ENCODE measurements around the gene KLF9. TPM values are rescaled to one million over a fixed set of nuclear protein-coding genes. Genes with fewer than 3 reads are reported as not detected.
"Not testable (repeated sequence)": the region's sequence is repeated elsewhere in the genome, so short reads cannot be mapped to it uniquely, and the experiment has no call there.

The KLF9 gene
- total RNA-seq, 1 donor from 2014 or later: 37.1 TPM

DNA sequence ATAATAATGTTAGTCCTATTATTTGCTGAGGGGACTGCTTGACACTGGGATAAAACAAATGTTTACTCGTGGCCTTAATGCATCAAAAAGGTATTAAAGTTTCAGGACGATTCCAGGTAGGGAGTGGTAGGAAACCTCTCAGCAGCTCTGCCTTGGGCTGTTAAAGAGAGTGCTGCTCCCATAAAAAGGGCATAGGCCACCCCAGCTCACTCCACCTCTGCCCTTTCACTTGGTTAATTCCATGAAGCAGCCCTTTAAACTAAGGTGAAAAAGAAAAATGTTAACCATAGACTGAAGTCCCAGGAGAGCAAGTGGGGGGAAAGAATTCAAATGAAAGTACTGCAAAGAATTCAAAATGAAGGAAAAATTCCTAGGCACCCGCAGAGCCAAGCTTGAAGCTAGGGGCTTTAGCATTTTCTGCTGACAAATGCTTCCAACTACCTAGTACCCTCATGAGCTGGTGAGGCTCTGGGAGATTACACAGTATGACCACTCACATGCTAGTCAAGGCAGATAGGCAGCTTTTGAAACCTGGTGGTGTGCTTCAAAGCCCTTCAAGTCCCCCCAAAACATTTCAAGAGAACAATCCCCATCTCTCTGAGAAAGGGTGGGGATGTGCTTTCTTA, 8.5 kb downstream of the KLF9 start:
- DNase-seq (ENCODE audit: low read depth, low spot score): no peak

DNA sequence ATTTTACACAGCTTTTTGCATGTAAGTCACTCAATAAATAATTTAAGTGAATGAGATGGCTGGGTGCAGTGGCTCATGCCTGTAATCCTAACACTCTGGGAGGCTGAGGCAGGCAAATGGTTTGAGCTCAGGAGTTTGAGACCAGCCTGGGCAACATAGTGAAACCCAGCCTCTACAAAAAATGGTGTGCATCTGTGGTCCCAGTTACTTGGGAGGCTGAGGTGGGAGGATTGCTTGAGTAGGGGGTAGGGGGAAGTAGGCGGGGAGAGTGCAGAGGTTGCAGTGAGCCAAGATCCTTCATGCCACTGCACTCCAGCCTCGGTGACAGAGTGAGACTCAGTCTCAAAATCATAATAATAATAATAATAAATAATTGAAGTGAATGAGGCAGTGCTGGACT, 10.2 kb downstream of the KLF9 start:
- DNase-seq (ENCODE audit: low read depth, low spot score): no peak

DNA sequence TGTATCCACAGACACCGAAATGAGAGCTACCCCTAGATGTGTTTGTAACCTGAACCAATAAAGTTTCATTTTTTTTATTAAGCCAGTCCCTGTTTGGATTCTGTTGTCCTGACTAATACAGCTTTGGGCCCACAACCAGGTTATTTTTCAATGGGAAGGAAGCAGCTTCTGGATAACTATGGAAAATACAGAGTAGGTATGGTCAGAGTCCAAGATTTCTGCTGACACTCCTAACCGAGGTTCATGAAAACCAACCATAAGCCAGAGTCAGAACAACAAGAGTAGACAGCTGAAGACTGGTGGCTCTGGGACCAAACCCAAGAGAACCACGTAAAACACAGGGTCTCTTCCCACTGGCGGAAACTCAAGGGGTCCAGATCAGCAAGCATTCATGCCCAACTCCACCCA, 10.8 kb downstream of the KLF9 start:
- DNase-seq (ENCODE audit: low read depth, low spot score): no peak

DNA sequence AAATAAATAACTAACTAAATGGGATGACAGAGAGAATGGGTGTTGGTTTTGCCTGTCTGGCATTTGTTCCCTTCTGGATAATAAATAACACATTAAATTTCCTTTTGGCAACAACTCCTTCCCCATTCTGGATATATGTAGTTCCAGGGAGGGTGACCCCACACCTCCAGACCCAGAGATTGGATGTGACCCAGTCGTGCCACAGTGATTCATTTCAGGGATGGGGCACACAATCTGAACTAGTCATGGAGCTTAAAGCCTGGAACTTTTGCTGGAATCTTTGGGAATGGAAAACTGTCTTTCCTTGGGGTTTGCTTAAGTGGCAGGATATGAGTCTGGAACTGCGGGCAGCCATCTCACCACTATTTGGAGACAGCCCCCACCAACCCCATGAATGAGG, 11.3 kb downstream of the KLF9 start:
- no peak for DNase-seq (ENCODE audit: low read depth, low spot score)

DNA sequence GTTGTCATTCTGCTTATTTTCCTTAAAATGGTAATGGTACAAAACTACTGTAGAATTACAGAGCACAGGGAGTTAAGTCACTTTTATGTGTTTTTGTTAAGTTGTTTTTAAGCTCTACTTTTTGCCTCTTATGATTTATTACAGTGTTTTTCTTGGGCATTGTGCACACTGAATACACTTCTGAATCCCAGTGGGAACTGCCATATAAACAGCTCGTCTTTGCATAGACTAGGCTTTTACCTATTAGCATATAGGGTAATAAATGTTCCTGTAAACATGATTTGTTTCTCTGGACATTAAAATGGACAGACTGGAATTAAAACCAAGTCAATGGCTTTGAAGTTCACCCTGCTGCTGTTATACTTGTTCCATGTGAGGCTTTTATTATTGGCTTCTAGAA, 12.2 kb downstream of the KLF9 start:
- DNase-seq (ENCODE audit: low read depth, low spot score): no peak

DNA sequence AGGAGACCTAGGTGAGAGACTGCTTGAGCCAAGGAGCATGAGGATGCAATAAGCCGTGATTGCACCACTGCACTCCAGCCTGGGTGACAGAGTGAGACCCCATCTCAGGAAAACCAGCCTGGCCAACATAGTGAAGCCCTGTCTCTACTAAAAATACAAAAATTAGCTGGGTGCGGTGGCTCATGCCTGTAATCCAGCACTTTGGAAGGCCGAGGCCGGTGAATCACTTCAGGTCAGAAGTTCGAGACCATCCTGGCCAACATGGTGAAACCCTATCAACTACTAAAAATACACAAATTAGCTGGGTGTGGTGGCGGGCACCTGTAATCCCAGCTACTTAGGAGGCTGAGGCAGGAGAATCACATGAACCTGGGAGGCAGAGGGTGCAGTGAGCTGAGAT, 13.2 kb downstream of the KLF9 start:
- DNase-seq (ENCODE audit: low read depth, low spot score): not testable (repeated sequence)

DNA sequence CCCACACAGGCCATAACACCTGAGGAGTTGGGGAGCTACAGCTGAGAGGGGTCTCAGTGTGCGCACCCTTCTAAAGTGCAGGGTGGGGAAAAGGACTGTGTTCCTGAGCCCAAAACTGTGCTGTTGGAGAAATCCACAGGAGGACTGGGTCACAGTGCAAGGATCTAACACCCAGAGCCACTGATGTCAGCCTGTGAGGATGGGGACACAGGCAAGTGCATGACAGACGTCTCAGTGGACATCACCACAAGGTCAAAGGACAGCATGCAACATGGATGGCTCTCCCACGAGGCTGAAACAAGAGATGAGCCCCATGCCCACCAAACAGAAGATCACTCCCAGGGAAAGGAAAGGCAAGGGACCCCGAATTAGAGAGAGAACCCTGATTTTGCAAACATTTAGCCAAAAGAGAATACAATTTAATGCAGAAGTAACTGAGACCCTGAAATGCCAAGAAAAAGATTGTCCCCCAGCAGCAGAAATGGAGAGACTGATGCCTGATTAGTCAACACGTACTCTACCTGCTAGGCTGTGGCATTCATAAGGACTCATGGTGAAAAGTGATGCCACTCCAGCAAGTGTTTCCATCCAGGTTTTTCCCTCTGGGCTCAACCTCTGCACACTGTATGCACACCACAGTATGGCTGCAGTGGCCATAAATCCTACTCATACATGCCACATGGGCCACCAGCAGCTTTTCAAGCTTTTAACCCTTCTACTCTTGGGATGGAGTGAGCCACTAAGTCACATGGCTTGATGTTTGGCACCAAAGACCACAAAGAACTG, 14.2 kb downstream of the KLF9 start:
- DNase-seq (ENCODE audit: low read depth, low spot score): no peak

DNA sequence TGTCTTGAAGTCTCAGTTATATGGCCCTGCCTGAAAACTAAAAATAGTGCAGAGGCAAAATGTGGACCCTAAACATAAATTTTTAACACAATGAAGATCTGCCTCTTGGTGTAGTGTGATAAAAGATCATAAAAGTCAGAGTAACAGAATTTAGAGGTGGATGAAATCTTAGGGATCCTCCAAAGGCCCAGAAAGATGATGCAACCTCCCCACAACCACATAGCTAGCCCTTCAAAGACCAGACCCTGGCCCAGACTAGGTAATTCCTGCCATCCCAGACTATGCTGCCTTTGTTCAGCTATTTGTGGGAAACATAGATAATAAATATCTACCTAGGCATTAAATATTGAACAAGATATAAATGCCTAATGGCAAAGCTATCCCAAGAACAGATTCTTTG, 15.3 kb downstream of the KLF9 start:
- DNase-seq (ENCODE audit: low read depth, low spot score): no peak

DNA sequence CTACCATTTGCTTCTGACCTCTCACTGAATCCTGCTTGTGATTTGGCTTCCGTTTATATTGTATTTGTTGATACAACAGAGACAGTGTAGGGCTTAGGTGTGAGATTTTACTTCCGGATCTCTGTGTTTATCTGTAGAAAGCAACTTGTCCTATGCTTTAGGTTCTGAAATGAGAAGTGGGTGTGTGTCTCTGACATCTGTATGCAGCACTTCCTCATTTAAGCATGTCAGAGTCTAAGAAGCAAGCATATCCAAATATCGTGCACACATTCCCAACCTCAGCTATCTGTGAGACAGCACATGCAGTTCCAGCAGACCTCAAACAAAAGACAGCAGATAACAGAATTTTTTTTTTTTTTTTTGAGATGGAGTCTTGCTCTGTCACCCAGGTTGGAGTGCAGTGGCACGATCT, 16.3 kb downstream of the KLF9 start:
- DNase-seq (ENCODE audit: low read depth, low spot score): no peak

DNA sequence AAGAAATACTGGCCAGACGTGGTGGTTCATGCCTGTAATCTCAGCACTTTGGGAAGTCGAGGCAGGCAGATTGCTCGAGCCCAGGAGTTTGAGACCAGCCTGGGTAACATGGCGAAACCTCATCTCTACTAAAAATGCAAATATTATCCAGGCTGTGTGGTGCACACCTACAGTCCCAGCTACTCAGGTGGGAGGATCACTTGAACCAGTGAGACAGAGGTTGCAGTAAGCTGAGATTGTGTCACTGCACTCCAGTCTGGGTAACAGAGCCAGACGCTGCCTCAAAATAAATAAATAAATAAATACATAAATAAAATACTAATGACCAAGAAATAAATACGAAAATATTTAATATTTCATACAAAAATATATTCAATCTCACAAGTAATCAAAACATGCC, 18.8 kb downstream of the KLF9 start:
- no peak for DNase-seq (ENCODE audit: low read depth, low spot score)

DNA sequence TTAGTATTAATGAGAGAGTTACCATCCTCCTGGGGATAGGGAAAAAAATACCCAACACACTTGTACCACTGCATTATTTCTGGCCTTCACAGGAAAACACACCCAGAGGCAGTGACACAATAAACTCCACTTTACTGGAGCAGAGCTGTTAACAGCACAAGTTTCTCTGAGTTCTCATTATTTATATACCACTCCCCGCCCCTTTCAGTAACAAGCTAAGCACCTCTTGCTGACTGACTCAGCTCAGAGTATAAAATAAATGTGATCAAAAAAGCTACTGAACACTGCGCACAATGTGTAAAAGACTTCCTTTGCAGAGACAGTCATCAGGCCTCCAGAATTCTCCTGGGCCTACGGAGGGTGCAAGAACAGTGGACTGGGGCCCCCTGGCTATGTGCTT, 21.6 kb downstream of the KLF9 start:
- DNase-seq (ENCODE audit: low read depth, low spot score): no peak

DNA sequence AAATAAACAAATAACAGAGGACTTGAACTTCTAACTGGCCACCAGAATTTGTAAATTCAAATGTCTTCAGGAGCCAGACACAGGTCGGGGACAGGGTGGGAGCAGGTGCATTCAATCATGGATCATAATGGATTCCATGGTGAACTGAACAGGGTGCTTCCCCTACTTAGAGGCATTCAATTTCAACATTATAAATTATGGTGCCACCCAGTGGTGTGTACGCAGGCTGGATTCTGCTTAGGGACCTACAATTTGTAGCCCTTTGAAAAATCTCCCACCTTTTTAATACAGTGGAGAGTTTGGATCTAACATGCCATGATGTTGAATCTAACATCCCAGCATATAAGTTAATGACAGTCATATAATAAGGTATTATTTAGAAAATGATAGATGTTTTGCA, 22.3 kb downstream of the KLF9 start:
- DNase-seq (ENCODE audit: low read depth, low spot score): no peak

DNA sequence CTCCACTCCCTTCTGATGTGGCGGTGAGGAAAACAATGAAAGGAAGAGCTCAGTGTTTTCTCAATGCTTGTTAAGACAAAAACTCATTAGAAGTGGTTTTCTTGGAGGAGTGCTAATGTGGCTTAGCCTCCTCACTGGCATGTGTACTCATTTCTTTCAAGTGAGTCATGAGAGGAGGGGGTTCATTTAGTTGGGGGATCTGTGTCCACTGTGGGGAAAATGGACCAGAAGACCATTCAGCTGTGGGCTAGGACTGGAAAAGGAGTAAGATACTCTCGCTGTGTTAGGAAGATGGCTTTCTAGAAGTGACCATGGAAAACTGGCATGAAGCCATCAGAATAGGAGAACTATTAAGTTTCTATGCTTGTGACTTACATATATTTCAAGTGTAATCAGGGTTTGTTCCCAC, 23.5 kb downstream of the KLF9 start:
- no peak for DNase-seq (ENCODE audit: low read depth, low spot score)

DNA sequence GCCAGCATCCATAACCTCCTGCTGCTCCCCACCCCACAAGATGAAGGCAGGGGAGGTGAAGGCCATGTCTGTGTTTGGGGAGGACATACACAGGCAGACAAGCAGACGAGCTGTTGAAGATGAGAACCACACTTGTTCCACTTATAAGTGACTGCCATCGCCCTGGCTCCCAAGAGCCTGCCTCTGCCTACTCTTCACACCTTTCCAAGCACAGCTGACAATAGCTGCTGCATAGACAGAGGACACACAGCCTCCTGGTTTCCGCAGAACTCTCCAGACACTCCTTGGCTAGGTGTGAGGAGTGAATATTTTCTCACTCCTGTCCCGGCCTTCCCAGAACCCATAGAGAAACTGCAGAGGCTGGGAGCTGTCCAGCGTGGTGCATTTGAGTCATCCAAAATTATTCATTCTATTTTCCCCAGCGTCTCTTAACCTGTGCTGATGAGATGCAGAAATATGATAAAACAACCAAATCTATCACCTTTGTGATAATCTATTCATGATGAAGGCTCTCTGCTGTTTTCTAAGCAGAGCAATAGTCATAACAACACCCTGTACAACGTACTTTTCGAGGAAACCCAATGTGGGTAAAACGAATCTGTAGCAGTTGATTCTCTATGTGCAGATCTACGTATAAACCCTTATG, 24.7 kb downstream of the KLF9 start:
- no peak for DNase-seq (ENCODE audit: low read depth, low spot score)

DNA sequence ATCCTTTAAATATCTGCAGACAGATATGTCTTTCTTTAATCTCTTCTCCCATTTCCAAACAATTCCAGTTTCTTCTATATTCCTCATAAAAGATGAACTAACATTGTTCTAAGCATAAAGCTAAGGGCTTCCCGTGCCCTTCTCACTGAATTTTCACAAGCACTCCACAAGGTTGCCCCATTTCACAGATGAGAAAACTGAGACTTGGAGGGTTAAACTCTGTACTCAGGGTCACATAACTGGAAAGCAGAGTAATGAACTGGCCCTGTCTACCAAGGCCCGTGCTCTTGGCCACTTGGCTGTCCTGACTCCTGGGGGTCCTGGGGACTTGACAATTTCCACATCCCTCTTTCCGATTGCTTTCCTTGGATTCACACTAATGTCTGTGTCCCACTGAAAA, 25.3 kb downstream of the KLF9 start:
- no peak for DNase-seq (ENCODE audit: low read depth, low spot score)

DNA sequence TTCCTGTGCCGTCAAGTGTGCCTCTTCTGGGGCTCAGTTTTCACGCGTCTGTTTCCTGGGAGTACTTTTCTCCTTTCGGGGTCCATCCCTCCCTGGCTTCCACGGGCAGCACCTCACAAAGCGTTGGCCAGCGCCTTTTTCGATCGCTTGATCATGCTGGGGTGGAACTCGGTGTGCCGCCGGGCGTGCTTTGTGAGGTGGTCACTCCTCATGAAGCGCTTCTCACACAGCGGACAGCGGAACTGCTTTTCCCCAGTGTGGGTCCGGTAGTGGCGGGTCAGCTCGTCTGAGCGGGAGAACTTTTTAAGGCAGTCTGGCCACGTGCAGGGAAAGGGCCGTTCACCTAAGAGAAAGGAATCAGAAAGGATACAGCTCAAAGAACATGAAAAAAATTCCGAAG, 26.8 kb downstream of the KLF9 start:
- no peak for DNase-seq (ENCODE audit: low read depth, low spot score)

DNA sequence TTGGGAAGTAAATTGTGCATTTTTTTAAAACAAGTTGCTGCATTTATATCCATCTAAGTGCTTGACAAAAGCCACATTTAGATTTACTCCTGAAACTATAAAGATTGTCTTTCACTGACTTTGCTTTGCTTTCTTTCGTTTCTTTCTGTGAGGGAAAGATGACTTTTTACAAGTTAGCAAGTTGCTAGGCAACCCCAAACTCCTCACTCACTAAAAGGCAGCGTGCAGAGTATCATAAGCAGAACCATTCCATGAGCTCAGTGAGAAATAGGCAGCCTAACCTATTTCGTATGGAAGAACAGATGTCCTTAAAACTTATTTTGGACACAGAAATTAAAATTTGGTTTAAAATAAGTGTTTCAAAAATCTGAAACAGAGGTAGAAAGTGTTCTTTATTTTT, 29.0 kb downstream of the KLF9 start:
- DNase-seq (ENCODE audit: low read depth, low spot score): no peak

DNA sequence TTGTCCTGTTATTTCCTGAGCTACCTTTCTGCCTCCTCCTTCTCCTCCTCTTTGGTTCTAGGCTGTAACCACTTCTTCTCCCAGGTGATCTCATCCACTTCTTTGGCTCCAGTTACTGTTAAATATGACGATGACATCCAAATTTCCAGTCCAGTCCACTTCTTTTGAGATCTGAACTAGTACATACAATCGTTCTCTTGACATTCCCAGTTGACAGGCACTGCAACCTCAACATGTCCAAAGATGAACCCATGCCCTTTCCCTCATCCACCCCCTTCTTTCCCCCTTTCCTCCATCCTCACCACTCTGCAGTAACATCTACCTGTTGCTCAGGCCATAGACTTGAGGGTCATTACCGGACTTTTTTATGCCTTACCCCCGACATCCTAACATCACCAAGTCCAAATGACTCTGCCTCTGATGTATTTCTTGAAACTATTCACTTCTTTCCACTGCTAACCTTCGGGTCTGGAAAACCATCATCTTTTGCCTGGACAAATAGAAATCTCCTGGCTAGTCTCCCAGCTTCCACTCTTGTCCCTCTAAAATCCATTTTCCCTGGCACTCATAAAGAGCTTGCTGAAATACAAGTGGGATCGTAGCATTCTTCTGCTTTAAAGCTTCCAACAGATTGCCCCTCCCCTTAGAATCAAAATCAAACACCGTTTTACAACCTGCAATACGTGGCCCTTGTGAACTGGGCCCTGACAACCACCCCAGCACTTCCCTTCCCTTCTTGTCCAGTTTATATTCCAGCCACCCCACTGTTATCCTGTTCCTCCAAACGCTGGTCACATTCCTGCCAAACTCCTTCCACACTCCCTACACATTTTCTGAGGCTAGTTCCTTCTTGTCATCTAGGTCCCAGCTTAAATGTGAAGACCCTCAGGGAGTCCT, 31.5 kb downstream of the KLF9 start:
- DNase-seq (ENCODE audit: low read depth, low spot score): no peak

DNA sequence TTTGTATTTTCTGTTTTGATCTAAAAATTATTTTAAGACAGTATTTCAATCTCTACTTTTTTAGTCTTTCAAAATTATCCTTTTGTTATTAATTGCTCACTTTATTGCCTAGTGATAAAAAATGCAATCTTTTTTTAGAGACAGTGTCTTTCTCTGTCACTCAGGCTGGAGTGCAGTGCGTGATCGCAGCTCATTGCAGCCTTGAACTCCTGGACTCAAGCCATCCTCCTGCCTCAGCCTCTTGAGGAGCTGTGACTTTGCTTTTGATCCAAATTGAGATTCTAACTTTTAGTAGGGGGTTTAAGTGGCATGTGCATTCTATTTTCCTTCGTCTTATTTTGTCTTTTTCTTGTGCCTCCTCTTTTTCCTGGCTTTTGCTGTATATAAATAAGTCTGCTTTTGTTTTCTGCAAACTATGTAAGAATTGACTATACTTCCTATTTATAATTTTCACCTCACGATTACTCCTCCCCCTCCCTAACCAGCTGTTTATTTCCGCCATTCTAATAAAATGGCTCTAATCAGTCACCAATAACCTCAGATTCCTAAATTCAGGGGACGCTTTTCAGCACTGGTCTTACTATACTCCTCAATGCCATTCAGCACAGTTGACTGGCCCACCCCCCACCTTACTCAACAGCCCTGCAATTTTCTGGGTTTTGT, 32.3 kb downstream of the KLF9 start:
- no peak for DNase-seq (ENCODE audit: low read depth, low spot score)

DNA sequence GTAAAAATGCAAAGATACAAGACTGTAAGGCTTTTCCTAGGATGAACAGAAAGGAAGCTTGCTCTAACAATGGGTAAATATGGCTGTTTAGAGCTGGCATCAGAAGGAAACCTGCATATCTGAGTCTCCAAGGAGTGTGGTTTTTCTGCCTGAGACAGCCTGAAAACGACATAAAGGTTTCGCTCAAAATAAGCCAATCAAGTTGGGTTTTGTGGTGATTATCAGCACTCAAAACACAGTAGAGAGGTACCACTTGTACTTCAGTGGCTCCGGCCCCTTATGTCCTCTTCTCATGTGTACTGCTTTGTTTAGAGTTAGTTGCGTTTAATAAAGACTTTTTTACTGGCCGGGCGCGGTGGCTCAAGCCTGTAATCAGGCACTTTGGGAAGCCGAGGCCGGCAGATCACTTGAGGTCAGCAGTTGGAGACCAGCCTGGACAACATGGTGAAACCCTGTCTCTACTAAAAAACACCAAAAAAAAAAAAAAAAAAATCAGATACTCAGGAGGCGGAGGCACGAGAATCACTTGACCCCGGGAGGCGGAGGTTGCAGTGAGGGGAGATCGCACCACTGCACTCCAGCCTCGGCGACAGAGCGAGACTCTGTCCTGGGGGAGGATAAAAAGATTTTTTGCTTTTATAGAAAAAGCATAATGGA, 39.4 kb downstream of the KLF9 start:
- no peak for DNase-seq (ENCODE audit: low read depth, low spot score)

Measured in pulmonary artery endothelial cell (primary cell).